GM21360 (cell line): ENCODE data around the gene FMNL2.
A peak's percentile ranks its signal among the peaks of the same experiment; 100 is the strongest.

Experiments used
- ATAC-seq: cut with Tn5 transposase; IDR thresholded peaks from one replicate; pipeline ENCODE4 v1.9.1; 2021; ENCODE audit warnings: mild to moderate bottlenecking, moderate library complexity; ENCODE audit not compliant: unreplicated experiment

FMNL2 gene

GRCh38 chr2:152600697-152601096 is 265.7 kb downstream of the FMNL2 start:
- no peak for ATAC-seq

GRCh38 chr2:152602750-152603149 is 267.8 kb downstream of the FMNL2 start:
- ATAC-seq: no peak

GRCh38 chr2:152603166-152603565 is 268.2 kb downstream of the FMNL2 start:
- ATAC-seq: no peak

GRCh38 chr2:152606081-152606480 is 271.1 kb downstream of the FMNL2 start:
- no peak for ATAC-seq

- no peak for ATAC-seq
Measured at GRCh38 chr2:152606941-152607340, 272.0 kb downstream of the FMNL2 start.

- no peak for ATAC-seq
Measured at GRCh38 chr2:152607793-152608300, 272.9 kb downstream of the FMNL2 start.

- ATAC-seq: no peak
Measured at GRCh38 chr2:152609154-152609553, 274.2 kb downstream of the FMNL2 start.

- no peak for ATAC-seq
Measured at GRCh38 chr2:152609699-152610098, 274.7 kb downstream of the FMNL2 start.

- peak; percentile 76 for ATAC-seq
Measured at GRCh38 chr2:152611458-152612231, 276.7 kb downstream of the FMNL2 start.

- ATAC-seq: peak; percentile 42
Measured at GRCh38 chr2:152613235-152613634, 278.3 kb downstream of the FMNL2 start.

- no peak for ATAC-seq
Measured at GRCh38 chr2:152615177-152615576, 280.2 kb downstream of the FMNL2 start.

GRCh38 chr2:152617456-152618192 is 282.6 kb downstream of the FMNL2 start:
- no peak for ATAC-seq

- ATAC-seq: no peak
Measured at GRCh38 chr2:152618193-152618564, 283.2 kb downstream of the FMNL2 start.

- ATAC-seq: no peak
Measured at GRCh38 chr2:152620208-152620607, 285.2 kb downstream of the FMNL2 start.

- ATAC-seq: no peak
Measured at GRCh38 chr2:152620985-152621384, 286.0 kb downstream of the FMNL2 start.

- no peak for ATAC-seq
Measured at GRCh38 chr2:152622219-152622618, 287.2 kb downstream of the FMNL2 start.

- ATAC-seq: no peak
Measured at GRCh38 chr2:152623076-152623740, 288.2 kb downstream of the FMNL2 start.

GRCh38 chr2:152623775-152624174 is 288.8 kb downstream of the FMNL2 start:
- no peak for ATAC-seq

- no peak for ATAC-seq
Measured at GRCh38 chr2:152624805-152625204, 289.8 kb downstream of the FMNL2 start.

GRCh38 chr2:152626911-152627339 is 292.0 kb downstream of the FMNL2 start:
- ATAC-seq: no peak

- ATAC-seq: no peak
Measured at GRCh38 chr2:152627351-152627957, 292.5 kb downstream of the FMNL2 start.
